ENCODE data around the gene DCAF8L2. TPM values are rescaled to one million over a fixed set of nuclear protein-coding genes. Genes with fewer than 3 reads are reported as not detected.
A peak's percentile ranks its signal among the peaks of the same experiment; 100 is the strongest.

DCAF8L2 gene
- total and polyA plus RNA-seq, 2 of the 13 experiments (the other 11 are each of a cell fraction or from before 2014, with no cell fraction given) = not detected

GRCh38 chrX:27565992-27566391, 24.2 kb upstream of the DCAF8L2 start (continued):
- TF ChIP-seq ADNP (CRISPR knock-in tag; IDR thresholded peaks at IDR 0.05) = no peak

DNA sequence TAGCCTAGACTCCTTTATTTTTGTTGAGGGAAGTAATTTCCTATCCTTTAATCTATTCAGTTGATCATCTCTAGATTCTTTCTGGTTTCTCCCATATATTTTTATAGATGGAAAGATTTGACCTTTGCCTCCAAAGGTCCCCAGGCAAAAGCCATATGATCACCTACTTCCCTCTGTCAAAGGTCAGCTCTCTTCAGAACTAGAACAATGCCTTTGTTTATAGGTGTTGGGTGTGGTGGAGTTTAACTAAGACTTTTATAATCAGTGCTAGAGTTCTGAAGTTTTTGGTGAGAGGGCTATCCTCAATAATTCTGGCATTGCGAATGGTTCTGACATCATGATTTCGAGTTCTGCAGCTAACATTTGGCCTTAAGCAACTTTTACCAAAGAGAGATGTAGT, 19.0 kb upstream of the DCAF8L2 start:
- in situ Hi-C loops (cut with HindIII; ENCODE audit: extremely low pct_ligation_motif_present, low pct_unique_long_range_greater_than_20kb) = no loop called here
- Histone ChIP-seq H3K9ac (ENCODE audit: insufficient read depth, low read depth, low read length) (no peak overlapping the region), H3K4me3 (replicated peaks in 1 of 3; ENCODE audit: insufficient read depth in 1 of 3, low read depth in 2 of 3, low read length in 3 of 3) (no peak overlapping the region), H3K4me2 (ENCODE audit: low read depth, low read length) (no peak overlapping the region), H3K79me2 (ENCODE audit: insufficient read depth, low read length) (no peaks in the 10 kb centered on the region), H3K4me1 (ENCODE audit: insufficient read depth, low read length) (peaks cover 11% of the 10 kb centered on the region), H3K27me3 (ENCODE audit: control insufficient read depth in 1 of 2, insufficient read depth in 2 of 2, low read length in 2 of 2) (no peaks in the 10 kb centered on the region), H3K27ac (ENCODE audit: extremely low read length, insufficient read depth, low read length) (no peak overlapping the region), H3K9me3 (ENCODE audit: low read length) (no peaks in the 10 kb centered on the region), H3K36me3 (replicated peaks in 1 of 2; ENCODE audit: control insufficient read depth in 1 of 2, insufficient read depth in 2 of 2, low read length in 2 of 2) (no peaks in the 10 kb centered on the region), H4K20me1 (ENCODE audit: insufficient read depth, low read length) (no peaks in the 10 kb centered on the region), H2AFZ (ENCODE audit: low read length) (no peak overlapping the region)
- WGBS (ENCODE audit: low lambda C conversion rate) = no CpG with 5 or more reads among the region's 2 CpGs
- ChIA-PET POLR2A (no interaction called here), CTCF (ENCODE audit: low intra/inter-chr PET ratio, low total read pairs) (no interaction called here)
- DNase-seq (ENCODE audit: low spot score) (no peak), ATAC-seq (no peak), FAIRE-seq (no peak)
- TF ChIP-seq SOX13 (IDR thresholded peaks at IDR 0.05) (no peak), SOX13 (CRISPR knock-in tag; conservative IDR thresholded peaks at IDR 0.05 in 1 of 2, IDR thresholded peaks at IDR 0.05 in 1 of 2) (0 out of 4 replicates have a peak, but pooled peaks of 1 of the 2 experiments have one; percentile 18), YEATS4 (CRISPR knock-in tag; IDR thresholded peaks at IDR 0.05; ENCODE audit: borderline replicate concordance) (no peak), ZNF367 (CRISPR knock-in tag; IDR thresholded peaks at IDR 0.05; ENCODE audit: borderline replicate concordance) (no peak), GABPA (IDR thresholded peaks at IDR 0.05; ENCODE audit: low read depth, low read length) (no peak), GABPA (CRISPR knock-in tag; IDR thresholded peaks at IDR 0.05; ENCODE audit: low read depth) (no peak), ZNF251 (CRISPR knock-in tag; IDR thresholded peaks at IDR 0.05) (no peak), NFE2L1 (CRISPR knock-in tag; IDR thresholded peaks at IDR 0.05; ENCODE audit: borderline replicate concordance) (no peak), BRD4 (CRISPR knock-in tag; IDR thresholded peaks at IDR 0.05) (no peak)
- intact Hi-C loops (cut with micrococcal nuclease; ENCODE audit: unreplicated experiment) = no loop called here
- BruUV-seq (replicated peaks) = no TSS peak

Measured in HepG2 (cell line).